HG02588 (cell line): Measurements from ENCODE around the gene MEX3A.
"Not testable (repeated sequence)": the region's sequence is repeated elsewhere in the genome, so short reads cannot be mapped to it uniquely, and the experiment has no call there.

ENCODE experiments used
- ATAC-seq: cut with Tn5 transposase; IDR thresholded peaks from one replicate; pipeline ENCODE4 v1.9.1; 2021; ENCODE audit warnings: mild to moderate bottlenecking, moderate library complexity; ENCODE audit not compliant: unreplicated experiment

Gene MEX3A

GRCh38 chr1:156062189-156062588 lies 20.1 kb downstream of the MEX3A start:
- ATAC-seq = no peak

- no peak for ATAC-seq
These were observed 21.2 kb downstream of the MEX3A start, which contains the start of gene RAB25 for GRCh38 chr1:156060937-156061636. RAB25 (plus strand) TSS chr1:156061160; CDS start chr1:156061401, 241 bp downstream.

- ATAC-seq = no peak
These were observed 25.9 kb downstream of the MEX3A start for GRCh38 chr1:156056326-156056849.

- no peak for ATAC-seq
These were observed 26.8 kb downstream of the MEX3A start for GRCh38 chr1:156055281-156056048.

- ATAC-seq = peak; percentile 68
These were observed 27.6 kb downstream of the MEX3A start, which contains the start of gene LAMTOR2 for GRCh38 chr1:156054500-156055280. LAMTOR2 (plus strand) TSS chr1:156054782; CDS start chr1:156054890, 108 bp downstream.

GRCh38 chr1:156053768-156054499 lies 28.3 kb downstream of the MEX3A start, which contains the start of gene UBQLN4:
UBQLN4 (minus strand) TSS chr1:156053798; CDS start chr1:156053701, 97 bp downstream.
- no peak for ATAC-seq

GRCh38 chr1:156052862-156053767 lies 29.1 kb downstream of the MEX3A start:
- no peak for ATAC-seq

- no peak for ATAC-seq
These were observed 31.1 kb downstream of the MEX3A start for GRCh38 chr1:156051011-156051725.

- ATAC-seq = no peak
These were observed 31.9 kb downstream of the MEX3A start for GRCh38 chr1:156050376-156050775.

GRCh38 chr1:156048663-156049258 lies 33.5 kb downstream of the MEX3A start:
- no peak for ATAC-seq

- no peak for ATAC-seq
These were observed 37.2 kb downstream of the MEX3A start for GRCh38 chr1:156045076-156045475.

- no peak for ATAC-seq
These were observed 39.4 kb downstream of the MEX3A start for GRCh38 chr1:156042828-156043227.

- ATAC-seq = not testable (repeated sequence)
These were observed 47.3 kb downstream of the MEX3A start for GRCh38 chr1:156034991-156035390.

GRCh38 chr1:156033011-156033410 lies 49.3 kb downstream of the MEX3A start:
- no peak for ATAC-seq

- no peak for ATAC-seq
These were observed 55.7 kb downstream of the MEX3A start for GRCh38 chr1:156026588-156026987.

- no peak for ATAC-seq
These were observed 56.4 kb downstream of the MEX3A start for GRCh38 chr1:156025876-156026275.

- no peak for ATAC-seq
These were observed 57.5 kb downstream of the MEX3A start for GRCh38 chr1:156024801-156025200.
